Skin of body (tissue), 2 donors: ENCODE measurements around the gene CYP3A7. TPM values are rescaled to one million over a fixed set of nuclear protein-coding genes. Genes with fewer than 3 reads are reported as not detected.
"Not testable (repeated sequence)": the region's sequence is repeated elsewhere in the genome, so short reads cannot be mapped to it uniquely, and the experiment has no call there.

Source experiments
- DNase-seq: peaks from one replicate; lab custom pipeline; 2025; lab: John Stamatoyannopoulos, UW
- total RNA-seq: library from RNA; depleted of rRNA; stranded (reverse); fragments of >200 nt; gene quantifications from one replicate; pipeline ENCODE4 v1.2.3, GENCODE V29; 2014

CYP3A7 gene
- total RNA-seq, 1 donor from 2014 or later: 0.39 TPM

DNA sequence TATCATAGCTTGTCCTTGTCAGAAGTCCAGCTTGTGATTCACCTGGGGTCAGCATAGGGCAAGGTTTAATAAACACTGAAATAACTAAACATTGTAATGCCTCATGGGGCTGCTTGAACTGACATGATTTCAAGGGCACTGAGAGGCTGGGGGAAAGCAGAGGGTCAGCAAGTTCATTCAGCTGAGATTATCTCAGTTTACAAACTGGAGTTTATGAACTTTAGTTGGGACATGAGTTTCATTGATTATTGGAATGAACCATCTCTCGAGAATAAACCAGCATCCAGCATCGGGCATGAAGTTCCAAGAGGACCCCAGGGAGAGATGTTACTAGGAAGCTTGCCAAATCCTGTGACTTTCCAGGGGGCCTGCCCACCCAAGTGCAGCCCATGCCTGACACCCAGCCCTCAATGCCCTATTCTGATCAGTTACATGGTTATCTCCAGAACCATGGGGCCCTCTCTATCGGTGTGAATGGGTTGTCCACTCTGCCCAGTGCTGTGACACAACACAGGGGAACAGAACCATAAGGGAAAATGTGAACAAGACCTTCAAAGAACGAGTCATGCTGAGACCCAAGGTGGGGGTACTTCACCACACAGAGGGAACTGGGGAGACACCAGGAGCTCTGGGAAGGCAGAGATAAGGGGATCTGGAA is 7.9 kb upstream of the CYP3A7 start:
- no peak for DNase-seq

DNA sequence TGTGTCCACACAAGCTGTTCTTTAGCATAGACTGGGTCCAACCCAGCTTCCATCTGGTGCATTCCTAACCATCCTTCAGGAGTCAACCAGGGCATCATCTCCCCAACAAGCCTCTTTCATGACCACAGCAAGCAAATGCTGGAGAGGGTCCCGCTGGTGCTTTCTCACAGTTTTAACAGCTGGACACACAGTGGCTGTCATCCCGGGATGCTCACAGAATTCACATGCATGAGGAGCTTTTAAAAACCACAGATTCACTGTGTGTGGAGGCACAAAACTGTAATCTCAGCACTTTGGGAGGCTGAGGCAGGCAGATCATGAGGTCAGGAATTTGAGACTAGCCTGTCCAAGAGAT is 6.4 kb upstream of the CYP3A7 start:
- no peak for DNase-seq

DNA sequence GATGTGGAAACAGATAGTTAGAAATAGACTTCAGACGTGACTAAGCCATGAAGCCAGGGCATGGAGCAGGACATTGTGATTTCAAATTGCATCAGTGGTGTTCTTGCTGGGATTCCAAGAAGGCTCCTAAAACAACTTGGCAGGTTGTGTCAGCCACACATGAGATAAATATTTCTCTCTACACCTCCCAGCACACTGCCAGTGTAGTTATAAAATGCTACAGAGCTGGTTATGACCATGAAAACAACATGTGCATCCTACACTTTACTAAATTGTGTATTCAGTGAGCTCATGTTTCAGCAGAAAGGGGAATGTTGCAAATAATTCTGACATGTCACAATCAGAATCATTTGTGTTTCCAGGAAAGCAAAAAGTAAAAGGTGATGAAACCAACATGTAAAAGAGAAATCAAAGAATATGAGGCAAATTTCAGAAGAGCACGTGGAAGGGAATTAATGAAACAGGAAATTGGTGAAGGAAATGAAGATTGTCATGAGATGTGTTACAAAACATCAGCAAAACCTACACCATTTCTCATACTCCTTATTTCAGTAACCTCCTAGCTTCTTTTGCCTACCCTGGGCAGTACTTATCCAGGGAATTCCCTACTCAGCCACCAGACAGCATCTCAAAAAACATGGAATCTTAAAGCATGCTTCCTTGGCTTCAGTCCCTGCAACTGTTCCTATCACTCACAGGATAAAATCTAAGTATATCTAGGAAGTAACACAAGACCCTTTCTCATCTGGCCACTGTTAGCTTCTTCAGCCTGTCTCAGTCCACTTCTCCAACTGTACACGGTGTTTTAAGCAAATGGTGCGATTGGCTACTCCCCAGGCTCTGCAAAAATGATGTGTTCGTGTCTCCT is 5.8 kb upstream of the CYP3A7 start:
- DNase-seq: no peak

DNA sequence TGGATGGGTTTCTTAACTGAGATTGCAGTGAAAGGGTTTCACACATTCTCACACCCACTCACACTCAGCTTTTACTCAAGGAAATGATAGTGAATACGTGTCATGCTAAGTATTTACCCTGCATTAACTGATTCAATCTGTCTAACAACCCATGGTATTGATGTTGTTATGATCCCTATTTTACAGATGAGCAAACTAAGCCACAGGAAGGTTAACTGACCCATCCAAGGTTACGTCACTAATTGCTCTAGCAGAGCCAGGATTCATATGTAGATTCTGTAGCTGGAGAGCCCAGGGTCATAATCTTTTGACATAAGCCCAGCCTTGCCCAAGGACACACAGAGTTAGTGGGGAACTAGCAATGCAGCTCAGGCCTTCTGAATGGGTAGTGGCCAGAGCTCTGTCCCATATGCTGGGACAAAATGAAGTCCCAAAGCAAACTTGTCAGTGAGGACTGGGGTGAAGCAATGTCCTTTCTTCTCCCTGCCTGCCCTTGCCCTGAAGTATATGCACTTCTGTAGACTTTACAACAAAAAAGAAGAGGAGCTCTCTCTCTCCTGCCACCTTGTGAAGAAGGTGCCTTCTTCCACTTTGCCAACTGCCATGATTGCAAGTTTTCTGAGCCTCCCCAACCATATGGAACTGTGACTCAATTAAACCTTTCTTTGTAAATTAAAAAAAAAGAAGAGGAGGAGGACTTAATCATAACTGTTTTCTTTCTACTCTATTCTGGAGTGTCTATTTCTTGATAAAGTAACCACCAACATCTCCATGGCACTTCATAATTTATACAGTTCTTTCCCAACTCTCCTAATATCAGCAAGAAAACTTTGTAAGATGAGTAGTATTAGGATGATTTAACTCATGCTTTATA is 4.9 kb upstream of the CYP3A7 start:
- DNase-seq: no peak

DNA sequence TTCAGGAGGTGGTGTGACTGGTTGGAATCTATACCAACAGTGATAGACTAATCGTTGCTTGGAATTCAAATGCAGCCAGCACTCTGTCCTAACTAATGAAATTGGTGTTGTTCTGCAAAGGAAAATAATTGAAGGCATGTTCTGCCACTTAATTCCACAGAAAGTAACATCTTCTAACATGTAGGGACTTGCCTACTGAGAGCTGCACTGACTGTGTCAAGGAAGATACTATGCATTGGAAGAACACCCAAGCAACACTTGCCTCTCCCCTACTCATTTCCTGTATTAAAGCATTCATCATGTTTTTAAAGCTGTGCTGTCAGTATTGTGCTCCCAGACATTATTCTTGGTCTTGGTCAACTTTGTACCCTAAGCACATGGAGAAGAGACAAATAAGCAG is 2.7 kb upstream of the CYP3A7 start:
- DNase-seq: no peak

DNA sequence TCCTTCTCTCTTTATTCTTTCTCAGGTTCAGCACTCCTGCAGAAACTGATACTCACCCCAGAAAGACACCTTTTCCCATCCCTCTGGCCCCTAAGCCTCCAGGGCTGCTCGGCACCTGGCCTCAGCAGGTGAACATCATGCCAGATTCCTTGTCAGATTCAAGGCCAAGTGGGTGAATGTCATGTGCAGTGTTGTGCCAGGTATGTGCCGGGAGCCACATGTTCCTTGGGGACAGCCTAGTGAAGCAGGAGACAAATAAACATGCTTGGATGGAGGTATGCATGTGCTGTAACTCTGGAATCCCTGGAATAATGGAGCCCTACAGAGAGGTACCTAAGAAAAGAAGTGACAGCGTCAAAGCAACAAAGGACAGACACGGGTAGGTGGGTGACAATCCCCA is 1.7 kb upstream of the CYP3A7 start:
- not testable (repeated sequence) for DNase-seq

DNA sequence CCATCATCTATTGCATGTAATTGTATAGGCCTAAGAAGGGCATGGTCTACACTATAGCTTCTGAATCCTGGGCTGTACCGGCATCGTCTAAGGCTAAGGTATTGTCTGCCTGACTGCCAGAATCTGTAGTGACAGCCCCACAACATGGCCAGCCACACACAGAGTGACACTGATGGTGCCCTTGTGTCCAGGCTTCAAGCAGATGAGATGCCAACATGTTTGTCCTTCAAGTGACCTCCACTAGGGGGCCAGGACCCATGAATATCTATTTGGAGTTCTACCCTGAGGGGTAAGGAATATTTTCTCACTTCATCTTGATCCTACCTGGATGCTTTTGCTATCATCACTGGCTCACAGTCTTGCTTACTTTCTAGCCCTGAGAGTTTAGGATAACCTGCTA is 1.5 kb downstream of the CYP3A7 start:
- DNase-seq: no peak

DNA sequence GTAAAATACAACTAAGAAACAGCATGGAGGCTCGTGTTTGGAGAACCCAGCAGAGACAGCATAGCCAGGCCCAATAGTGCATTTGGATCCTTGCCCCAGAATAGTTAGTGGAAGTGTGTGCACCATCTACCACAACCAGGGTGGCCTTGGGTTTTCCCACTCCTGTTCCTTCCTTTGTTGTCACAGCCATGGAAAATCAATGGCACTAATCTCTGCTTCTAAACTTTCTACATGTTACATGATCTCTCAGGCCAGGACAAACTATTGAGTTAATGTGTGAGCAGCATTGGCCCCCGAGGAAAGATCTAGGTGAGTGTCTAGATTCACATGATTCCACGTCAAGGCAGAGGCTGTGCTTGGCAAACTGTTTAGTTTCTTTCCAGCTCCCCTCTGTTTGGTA is 2.0 kb downstream of the CYP3A7 start:
- DNase-seq: no peak

DNA sequence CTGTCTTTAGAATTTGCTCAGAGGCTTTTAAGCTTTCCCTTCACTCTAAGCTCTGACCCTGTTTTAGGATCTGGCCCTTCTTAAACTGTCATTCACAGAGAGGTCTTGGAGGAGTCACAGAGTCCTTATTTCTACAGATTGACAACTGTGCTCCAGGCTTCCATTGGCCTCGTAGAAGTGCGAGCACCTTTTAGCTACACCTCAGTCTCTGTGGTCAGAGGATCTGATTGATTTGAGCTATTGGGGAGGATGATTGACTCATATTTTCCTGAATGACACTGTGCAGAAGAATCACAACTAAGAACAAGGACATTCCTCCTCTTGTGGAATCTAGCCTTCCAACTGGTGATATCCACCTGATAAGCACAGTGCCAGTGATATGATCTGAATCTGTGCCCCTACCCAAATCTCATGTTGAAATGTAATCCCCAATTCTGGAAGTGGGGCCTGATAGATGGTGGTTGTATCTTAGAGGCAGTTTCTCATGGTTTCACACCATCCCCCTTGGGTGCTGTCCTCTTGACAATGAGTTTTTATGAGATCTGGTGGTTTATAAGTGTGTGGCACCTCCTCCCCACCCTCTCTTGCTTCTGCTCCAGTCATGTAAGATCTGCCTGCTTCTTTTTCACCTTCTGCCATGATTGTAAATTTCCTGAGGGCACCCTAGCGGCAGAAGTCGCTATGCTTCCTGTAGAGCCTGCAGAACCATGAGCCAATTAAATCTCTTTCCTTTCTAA is 3.2 kb downstream of the CYP3A7 start:
- DNase-seq: no peak

DNA sequence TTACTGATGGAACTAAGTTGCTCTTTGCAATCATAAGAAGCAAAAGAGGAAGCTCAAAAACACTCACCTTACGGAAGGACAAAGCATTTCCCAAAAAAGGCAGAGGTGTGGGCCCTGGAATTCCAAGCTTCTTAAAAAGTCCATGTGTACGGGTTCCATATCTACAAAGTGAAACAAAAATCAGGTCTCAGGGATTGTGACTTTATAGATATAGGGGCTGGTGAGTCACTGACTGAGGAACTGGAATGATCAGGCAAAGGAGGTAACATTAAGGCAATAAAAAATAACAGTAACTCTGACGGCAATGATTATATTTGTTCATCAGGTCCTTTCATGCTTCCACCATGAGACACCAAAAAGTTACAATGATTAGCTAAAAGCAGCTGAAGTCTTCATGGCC is 4.0 kb downstream of the CYP3A7 start:
- no peak for DNase-seq

DNA sequence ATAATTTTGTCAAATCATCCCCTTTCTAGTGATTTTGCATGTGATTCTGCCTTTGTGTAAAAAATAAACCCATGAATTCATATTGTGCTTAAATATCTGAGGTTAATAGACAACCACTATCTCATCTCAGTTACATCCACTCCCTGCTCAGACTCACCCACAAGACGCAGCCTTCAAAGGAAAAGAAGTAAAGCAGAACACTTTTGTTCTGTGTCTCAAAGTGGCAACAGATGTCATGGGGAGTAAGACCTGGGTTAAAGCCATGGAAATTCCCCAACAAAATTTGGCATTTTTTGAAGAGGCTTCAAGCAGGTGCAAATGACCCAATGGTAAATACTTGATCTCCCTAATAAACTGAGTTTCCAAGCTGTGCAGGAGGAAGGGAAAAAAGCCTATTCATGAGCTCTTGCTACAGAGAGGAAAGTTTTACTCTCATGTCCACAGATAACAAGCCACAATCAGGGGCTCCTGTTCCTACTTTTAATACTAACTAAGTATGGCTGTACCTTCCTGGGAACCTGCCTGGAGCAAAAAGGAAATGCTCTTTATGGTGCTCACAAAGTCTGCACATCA is 4.7 kb downstream of the CYP3A7 start:
- no peak for DNase-seq

DNA sequence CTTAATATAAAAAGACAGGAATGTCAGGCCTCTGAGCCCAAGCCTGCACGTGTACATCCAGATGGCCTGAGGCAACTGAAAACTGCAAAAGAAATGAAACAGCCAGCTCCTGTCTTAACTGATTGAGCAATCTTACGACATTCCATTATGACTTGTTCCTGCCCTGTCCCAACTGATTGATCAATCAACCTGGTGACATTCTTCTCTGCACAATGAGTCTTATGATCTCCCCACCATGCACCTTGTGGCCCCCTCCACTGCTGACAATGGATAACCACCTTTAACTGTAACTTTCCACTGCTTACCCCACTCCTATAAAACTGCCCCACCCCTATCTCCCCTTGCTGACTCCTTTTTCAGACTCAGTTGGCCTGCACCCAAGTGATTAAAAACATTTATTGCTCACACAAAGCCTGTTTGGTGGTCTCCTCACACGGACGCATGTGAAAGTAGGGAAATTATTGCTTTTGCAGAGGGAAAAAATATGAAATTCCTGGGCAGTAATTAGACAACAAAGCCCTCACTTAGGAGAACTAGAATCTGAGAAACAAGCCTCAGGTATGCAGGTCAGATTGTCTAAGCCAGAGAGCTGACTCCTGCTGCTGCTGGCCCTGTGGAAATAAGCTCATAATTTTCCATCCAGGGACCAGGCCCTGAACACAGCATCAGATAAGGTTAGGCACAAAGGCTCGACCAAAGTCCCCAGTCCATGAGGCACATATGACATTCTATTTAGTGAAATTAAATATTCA is 5.3 kb downstream of the CYP3A7 start:
- no peak for DNase-seq

DNA sequence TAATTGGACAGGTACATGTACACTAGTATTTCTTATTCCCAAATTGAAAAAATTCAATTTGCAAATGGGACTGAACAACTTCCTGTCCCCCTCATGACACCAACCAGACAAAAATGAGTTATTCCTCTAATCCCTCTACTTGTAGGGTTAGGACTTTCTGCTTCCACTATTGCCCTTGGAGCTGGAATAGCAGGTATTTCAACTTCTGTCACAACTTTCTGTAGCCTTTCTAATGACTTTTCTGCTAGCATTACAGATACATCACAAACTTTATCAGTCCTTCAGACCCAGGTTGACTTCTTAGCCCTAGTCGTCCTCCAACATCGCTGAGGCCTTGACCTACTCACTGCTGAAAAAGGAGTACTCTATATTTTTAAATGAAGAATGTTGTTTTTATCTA is 6.4 kb downstream of the CYP3A7 start:
- no peak for DNase-seq

DNA sequence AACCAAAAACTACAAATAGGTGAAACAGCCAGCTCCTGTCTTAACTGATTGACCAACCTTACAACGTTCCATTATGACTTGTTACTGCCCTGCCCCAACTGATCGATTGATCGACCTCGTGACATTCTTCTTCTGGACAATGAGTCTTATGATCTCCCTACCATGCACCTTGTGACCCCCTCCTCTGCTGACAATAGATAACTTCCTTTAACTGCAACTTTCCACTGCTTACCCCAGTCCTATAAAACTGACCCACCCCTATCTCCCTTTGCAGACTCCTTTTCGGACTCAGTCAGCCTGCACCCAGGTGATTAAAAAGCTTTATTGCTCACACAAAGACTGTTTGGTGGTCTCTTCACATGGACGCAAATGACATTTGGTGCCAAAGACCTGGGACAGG is 11.8 kb downstream of the CYP3A7 start:
- not testable (repeated sequence) for DNase-seq

DNA sequence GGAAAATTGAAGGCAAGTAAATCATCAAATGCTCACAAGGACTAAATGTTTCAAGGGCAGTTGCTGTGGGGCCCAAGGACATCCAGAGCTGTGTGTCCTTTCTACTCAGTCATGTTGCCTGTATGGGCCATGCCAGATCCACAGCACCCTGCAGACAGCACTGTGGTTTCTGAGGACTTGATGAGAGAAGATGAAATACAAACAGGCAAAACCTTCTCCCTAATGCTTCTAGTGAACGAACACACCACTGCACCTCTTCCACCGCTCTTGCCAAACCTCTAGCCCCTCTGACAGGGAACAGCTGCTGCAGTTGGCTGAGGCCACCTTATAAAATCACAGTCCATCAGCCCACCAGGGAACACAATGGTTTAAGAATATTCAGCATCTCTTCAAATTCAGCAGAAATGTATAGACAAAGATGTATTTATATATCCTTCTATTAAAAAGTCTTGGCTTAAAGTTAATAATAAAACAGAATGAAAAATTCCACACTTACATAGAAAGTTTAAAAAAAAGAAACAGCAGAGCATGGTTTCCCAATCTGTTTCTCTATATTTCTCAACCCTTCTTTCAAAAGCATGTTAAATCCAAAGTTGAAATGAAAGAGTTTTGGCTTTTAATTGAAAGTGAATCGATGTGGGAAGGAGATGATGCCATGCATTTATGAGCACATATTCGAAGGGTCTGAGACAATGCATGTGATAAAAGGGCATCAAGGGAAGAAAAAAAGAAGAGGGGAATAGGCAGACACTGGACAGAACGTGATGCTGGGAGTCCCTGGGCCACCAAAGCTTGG is 14.0 kb downstream of the CYP3A7 start:
- DNase-seq: no peak

DNA sequence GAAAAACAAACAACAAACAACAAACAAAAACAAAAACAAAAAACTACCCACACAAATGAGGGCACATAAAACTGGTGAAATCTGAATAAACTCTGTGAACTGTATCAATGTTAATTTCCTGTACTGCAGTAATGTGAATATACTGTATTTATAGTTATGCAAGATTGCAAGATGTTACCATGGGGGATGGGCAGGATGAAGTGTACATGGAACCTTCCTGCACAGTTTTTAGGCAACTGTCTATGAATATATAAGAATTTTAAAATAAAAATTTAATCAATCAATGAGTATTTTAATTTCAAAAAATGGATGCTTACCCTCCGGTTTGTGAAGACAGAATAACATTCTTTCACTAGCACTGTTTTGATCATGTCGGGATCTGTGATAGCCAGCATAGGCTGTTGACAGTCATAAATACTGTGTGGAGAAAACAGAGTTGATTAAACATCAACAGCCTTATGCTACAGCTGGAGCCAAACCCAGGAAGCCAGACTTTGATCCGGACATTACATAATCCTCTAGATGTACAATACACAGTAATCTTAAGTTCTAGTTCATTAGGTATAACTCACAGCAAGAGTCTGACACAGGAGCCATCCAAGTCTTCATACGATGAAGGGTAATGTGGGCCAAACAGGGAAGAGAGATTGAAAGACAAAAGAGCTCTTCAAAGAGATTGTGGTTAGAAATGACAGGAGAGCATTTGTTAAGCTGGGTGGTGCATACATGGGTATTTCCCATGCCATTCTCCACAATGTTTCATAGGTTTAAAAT is 14.8 kb downstream of the CYP3A7 start:
- no peak for DNase-seq

DNA sequence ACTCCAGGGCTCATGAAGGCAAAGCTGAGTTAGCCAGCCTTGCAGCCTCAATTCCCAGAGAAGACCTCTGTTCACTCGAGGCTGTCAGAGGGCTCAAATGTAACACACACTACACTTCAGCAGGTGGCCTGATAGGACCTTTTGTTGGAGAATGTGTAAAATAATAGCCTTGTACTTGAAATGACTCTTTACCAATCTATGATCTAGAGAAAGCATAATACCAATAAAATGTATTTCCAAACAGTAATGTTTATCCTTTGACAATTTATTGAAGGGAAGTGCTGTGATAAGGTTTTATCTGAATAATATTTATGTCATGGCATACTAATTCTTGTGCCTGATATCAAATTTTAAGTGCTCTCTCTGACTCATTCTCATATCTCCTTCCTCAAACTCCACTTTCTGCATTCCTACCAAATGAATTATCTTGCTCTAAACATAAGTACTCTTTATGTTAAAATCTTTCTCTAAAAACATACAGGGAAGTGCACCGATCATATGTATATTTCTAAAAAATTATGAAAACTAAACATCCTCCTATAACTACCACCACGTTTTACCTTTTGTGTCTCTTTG is 20.9 kb downstream of the CYP3A7 start:
- no peak for DNase-seq

DNA sequence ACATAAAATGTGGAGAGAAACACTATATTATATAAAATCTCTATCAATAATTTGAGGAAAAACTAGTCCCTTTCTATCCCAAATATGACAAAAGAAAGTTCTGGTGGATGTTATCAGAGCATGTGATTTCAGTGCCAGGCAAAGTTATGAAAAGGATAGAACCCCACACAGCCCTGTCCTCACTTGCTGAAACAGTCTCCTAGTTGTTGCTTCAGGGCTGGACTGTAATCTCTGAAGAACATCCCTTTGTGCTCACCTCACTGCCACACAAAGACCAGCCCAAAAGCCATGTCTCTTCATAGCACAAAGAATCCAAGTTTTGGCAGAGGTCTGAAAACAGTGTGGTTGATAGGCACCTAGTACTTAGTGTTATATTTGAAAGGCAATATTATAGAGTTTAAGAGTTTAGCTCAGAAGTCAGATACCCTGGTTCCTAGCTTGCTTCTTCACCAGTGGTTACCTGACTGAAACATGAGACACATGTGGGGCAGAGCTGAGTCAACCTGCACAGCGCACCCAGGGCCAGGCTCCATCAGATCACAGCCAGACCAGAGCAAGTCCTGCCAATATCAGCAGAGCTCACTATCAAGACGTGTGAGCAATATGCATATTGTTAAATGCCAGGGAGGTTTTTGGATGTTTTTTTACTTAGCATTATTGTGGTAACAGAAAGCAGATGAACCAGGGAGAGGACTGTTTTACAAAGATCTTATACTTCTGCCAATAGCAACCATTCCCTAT is 25.0 kb downstream of the CYP3A7 start:
- no peak for DNase-seq
